Spinal cord (tissue), 10 donors: ENCODE data around the gene NDUFS4. TPM values are rescaled to one million over a fixed set of nuclear protein-coding genes. Genes with fewer than 3 reads are reported as not detected.
A peak's percentile ranks its signal among the peaks of the same experiment; 100 is the strongest.
"Not testable (repeated sequence)": the region's sequence is repeated elsewhere in the genome, so short reads cannot be mapped to it uniquely, and the experiment has no call there.

Source experiments
- DNase-seq, 6 donors: peaks; one replicate each; pipeline versions ENCODE4 v3.0.0 to v3.0.0-alpha.2; 2013 to 2015; ENCODE audit warnings: low spot score in 6 of 6, low read depth in 4 of 6
- H3K27ac ChIP-seq: one replicate; pipeline ENCODE4 v1.5.1; 2013; ENCODE audit warnings: low read depth, low read length, control low read depth
- H3K27me3 ChIP-seq: one replicate; pipeline ENCODE4 v1.6.1; 2013; ENCODE audit warnings: low read length; ENCODE audit not compliant: control insufficient read depth, insufficient read depth
- H3K36me3 ChIP-seq: one replicate; pipeline ENCODE4 v1.6.1; 2013; ENCODE audit warnings: low read length; ENCODE audit not compliant: control insufficient read depth, insufficient read depth
- H3K4me1 ChIP-seq: one replicate; pipeline ENCODE4 v1.6.1; 2013; ENCODE audit warnings: low read length; ENCODE audit not compliant: control insufficient read depth, insufficient read depth
- H3K4me3 ChIP-seq: one replicate; pipeline ENCODE4 v1.5.1; 2013; ENCODE audit warnings: low read depth, low read length, control low read depth
- H3K9me3 ChIP-seq: one replicate; pipeline ENCODE4 v1.6.1; 2013; ENCODE audit warnings: low read length; ENCODE audit not compliant: control insufficient read depth, insufficient read depth
- WGBS: methylation state at CpG from one replicate; pipeline ENCODE4 v1.1.5; 2013; ENCODE audit warnings: missing lambda C conversion rate; ENCODE audit not compliant: insufficient coverage; 5-methylcytosine and 5-hydroxymethylcytosine counted together
- polyA plus RNA-seq, 2 donors: library from polyadenylated mRNA; unstranded; fragments of 120-200 nt; gene quantifications; one replicate each; pipeline ENCODE4 v1.2.1, GENCODE V29; 2013; ENCODE audit not compliant: insufficient read length in 2 of 2
- total RNA-seq, 2 donors: library from RNA; depleted of rRNA in 1 of 2; stranded (reverse); fragments of 120-200 nt in 1 of 2; fragments of >200 nt in 1 of 2; gene quantifications; one replicate each; pipeline versions ENCODE4 v1.2.3 to v1.2.4, GENCODE V29; 2013 to 2014
- donor health status: healthy.

The NDUFS4 gene
- total and polyA plus RNA-seq, 4 donors: 124 to 189 (median 142) TPM

DNA sequence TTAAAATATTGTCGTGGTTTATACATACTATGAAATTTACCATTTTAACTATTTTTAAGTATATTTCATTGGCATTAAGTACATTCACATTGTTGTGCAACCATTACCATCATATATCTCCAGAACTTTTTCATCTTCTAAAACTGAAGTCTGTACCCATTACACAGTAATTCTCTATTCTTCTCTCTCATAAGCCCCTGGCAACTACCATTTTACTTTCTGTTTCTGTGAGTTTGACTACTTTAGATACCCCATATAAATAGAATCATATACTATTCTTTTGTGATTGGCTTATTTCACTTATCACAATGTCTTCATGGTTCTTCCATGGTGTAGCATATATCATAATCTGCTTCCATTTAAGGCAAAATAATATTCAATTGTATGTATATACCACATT, 30.3 kb downstream of the NDUFS4 start:
- DNase-seq: no peak
- H3K4me3 ChIP-seq: no peak overlapping the region
- no peaks in the 10 kb centered on the region for H3K9me3 ChIP-seq
- no peaks in the 10 kb centered on the region for H3K36me3 ChIP-seq
- WGBS: no CpG with 5 or more reads among the region's 1 CpG
- H3K27me3 ChIP-seq: no peaks in the 10 kb centered on the region
- H3K4me1 ChIP-seq: no peaks in the 10 kb centered on the region
- no peak overlapping the region for H3K27ac ChIP-seq

DNA sequence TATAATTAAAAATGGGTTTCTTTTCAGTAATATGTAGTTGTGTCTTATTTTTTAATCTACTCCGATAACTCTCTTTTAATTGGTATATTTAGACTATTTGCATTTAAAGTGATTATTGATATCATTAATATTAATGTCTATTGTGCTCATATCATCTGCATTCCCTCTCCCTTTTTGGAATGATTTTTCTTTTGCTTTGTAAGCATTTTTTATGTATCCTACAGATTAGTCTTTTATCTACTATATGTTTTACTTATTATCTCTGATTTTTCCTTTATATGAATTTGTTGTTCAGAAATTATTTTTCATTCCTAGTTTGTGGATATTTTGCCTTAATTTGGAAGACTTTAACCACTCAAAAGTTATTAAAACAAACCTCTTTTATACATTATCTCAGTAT, 34.0 kb downstream of the NDUFS4 start:
- H3K27me3 ChIP-seq: no peaks in the 10 kb centered on the region
- no peak overlapping the region for H3K4me3 ChIP-seq
- DNase-seq: no peak
- H3K9me3 ChIP-seq: no peaks in the 10 kb centered on the region
- H3K36me3 ChIP-seq: no peaks in the 10 kb centered on the region
- H3K4me1 ChIP-seq: no peaks in the 10 kb centered on the region
- WGBS: no CpG with 5 or more reads among the region's 1 CpG
- no peak overlapping the region for H3K27ac ChIP-seq

DNA sequence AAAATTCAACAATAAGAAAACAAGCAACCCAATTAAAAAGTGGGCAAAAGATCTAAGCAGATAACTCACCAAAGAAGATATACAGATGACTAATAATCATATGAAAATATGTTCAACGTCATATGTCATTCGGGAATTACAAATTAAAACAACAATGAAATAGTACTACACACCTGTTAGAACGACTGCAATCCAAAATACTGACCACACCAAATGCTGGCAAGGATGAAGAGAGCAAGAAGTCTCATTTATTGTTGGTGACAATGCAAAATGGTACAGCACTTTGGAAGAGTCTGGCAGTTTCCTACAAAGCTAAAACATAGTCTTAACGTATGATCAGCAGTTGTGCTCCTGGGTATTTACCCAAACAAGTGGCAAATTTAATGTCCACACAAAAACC, 37.5 kb downstream of the NDUFS4 start:
- H3K9me3 ChIP-seq: no peaks in the 10 kb centered on the region
- H3K27ac ChIP-seq: no peak overlapping the region
- no peak for DNase-seq
- WGBS: no CpG with 5 or more reads among the region's 4 CpGs
- no peaks in the 10 kb centered on the region for H3K27me3 ChIP-seq
- H3K36me3 ChIP-seq: no peaks in the 10 kb centered on the region
- H3K4me3 ChIP-seq: no peak overlapping the region
- H3K4me1 ChIP-seq: no peaks in the 10 kb centered on the region

DNA sequence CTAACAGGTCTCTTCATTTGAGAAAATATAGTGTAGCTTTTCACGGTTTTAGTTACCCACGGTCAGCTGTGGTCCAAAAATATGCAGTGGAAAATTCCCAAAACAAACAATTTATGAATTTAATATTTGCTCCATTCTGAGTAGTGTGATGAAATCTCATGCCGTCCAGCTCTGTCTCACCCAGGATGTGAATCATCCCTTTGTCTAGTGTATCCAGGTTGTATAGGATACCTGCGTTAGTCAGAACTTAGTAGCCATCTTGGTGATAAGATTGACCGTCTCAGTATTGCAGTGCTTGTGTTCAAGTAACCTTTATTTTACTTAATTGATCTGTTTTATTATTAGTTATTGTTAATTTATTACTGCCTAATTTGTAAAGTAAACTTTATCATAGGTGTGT, 41.1 kb downstream of the NDUFS4 start:
- Histone ChIP-seq H3K36me3 (peaks cover 5% of the 10 kb centered on the region), H3K4me1 (no peaks in the 10 kb centered on the region), H3K27me3 (no peaks in the 10 kb centered on the region), H3K27ac (no peak overlapping the region), H3K4me3 (no peak overlapping the region), H3K9me3 (no peaks in the 10 kb centered on the region)
- DNase-seq: no peak
- no CpG with 5 or more reads among the region's 5 CpGs for WGBS

DNA sequence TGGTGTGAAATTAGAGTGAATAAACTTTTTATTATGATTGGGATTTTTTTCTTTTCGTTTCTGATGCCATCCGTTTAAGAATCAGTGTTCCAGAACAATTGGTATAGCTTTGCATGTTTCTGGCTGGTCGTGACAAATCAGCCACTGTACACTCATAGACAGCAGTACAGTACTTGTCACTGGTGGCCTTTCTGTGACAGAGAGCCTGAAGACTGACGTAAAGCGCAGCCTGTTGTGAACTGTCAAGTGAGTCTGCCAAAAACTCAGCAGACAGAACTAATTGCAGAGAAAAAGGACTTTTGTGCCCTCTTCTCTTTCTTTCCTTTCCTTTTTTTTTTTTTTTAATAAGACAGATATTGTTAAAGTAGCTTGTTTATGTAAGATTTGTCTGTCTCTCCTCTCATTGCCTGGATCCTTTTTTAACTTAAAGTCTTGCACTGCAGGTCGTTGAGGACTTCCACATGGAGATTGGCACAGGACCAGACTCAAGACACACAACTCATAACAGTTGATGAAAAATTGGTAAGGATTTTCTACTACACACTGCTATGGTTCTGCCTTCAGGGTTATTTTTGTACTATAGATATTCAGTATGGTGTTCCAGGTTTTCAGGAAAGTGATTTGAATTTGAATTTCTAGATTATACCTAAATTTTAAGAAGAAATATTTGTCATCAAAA, 42.7 kb downstream of the NDUFS4 start:
- Histone ChIP-seq H3K9me3 (no peaks in the 10 kb centered on the region), H3K27ac (peak overlapping the region; percentile 57), H3K27me3 (no peaks in the 10 kb centered on the region), H3K36me3 (peaks cover 5% of the 10 kb centered on the region), H3K4me1 (no peaks in the 10 kb centered on the region), H3K4me3 (no peak overlapping the region)
- WGBS: 40% methylated on average over 3 of the region's 6 CpGs
- peak in 4 of 6 donors; percentile 28 to 73 (median 46) for DNase-seq

DNA sequence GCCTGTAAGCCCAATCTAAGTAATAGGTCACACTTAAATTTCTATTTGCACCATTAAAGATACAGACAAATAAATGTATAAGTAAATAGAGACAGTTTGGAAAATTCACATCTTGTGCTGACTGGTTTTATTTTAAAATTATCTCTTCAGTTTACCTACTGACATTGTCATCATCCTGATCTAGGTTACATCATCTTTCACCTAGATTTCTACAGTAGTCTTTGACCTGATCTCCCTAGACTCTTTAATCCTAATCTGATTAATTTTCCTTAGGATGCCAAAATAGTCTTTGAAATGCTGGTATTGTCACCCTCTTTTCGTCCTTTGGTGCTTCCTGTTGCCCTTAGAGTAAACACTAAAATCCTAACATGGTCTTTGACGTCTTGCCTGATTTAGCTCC, 43.9 kb downstream of the NDUFS4 start:
- WGBS: 86% methylated on average over 2 of the region's 2 CpGs
- DNase-seq: no peak
- H3K27ac ChIP-seq: no peak overlapping the region
- no peaks in the 10 kb centered on the region for H3K27me3 ChIP-seq
- H3K4me3 ChIP-seq: no peak overlapping the region
- H3K36me3 ChIP-seq: peaks cover 5% of the 10 kb centered on the region
- no peaks in the 10 kb centered on the region for H3K9me3 ChIP-seq
- H3K4me1 ChIP-seq: no peaks in the 10 kb centered on the region

DNA sequence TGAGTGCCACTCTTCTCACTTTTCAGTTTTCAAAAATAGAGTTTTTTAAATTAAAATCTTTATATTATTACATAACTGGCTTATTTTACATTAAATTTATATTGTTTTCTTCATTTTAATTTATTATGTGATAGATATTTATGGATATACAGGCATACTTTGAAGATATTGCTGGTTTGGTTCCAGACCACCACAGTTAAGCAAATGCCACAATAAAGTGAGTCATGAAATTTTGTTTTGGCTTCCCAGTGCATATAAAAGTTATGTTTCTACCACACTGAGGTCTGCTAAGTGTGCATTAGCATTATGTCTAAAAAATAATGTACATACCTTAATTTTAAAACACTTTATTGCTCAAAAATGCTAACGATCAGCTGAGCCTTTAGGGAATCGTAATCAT, 47.4 kb downstream of the NDUFS4 start:
- WGBS: no CpG with 5 or more reads among the region's 2 CpGs

DNA sequence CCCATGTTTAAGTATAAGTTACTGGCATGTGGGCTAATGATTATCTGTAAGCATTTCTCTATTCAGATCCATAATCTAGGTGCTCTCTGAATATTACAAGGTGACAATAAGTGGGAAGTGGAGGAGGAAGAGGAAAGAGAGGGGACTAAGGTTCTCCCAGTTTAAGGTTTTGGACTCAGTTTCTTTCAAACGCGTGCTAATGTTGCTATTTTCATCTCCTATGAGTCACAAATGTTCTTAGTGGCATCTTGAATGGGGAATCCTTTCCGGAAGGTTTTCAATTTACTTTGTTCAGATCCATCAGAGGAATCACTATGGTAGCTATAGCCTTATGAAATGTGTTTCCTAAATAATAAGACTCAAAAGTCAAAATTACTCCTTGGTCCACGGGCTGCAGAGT, 48.5 kb downstream of the NDUFS4 start:
- H3K9me3 ChIP-seq, H3K27me3 ChIP-seq, DNase-seq, H3K27ac ChIP-seq, H3K36me3 ChIP-seq, H3K4me3 ChIP-seq, H3K4me1 ChIP-seq: not testable (repeated sequence)
- WGBS: no CpG with 5 or more reads among the region's 4 CpGs

More for the DNA sequence above, 47.4 kb downstream of the NDUFS4 start:
- no peak overlapping the region for H3K4me3 ChIP-seq
- DNase-seq: peak in 1 of 6 donors; percentile 19
- peaks cover 5% of the 10 kb centered on the region for H3K36me3 ChIP-seq
- no peak overlapping the region for H3K27ac ChIP-seq
- no peaks in the 10 kb centered on the region for H3K9me3 ChIP-seq
- H3K27me3 ChIP-seq: no peaks in the 10 kb centered on the region
- H3K4me1 ChIP-seq: no peaks in the 10 kb centered on the region

DNA sequence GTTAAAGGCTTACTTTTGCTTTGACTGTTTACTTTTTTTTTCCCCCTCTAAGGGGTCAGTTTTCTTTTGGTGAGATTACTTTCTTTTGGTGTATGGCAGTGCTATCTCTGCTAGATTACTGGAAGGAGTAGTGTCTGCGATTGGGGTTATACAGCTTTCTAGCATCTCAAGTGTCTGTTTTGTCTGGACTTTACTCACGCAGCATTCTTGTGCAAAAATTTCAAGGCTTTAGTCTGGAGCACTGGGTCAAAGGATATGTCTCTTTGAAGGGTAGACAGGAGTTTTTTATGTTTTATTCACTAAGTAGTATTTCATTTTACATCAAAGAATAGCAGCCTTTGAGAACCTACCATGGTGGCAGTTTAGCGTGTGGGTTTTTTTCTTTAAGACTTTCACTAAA, 52.6 kb downstream of the NDUFS4 start:
- no peak overlapping the region for H3K27ac ChIP-seq
- no peaks in the 10 kb centered on the region for H3K27me3 ChIP-seq
- DNase-seq: no peak
- no peaks in the 10 kb centered on the region for H3K9me3 ChIP-seq
- H3K4me3 ChIP-seq: no peak overlapping the region
- no peaks in the 10 kb centered on the region for H3K4me1 ChIP-seq
- WGBS: 29% methylated on average over 1 of the region's 3 CpGs
- no peaks in the 10 kb centered on the region for H3K36me3 ChIP-seq

DNA sequence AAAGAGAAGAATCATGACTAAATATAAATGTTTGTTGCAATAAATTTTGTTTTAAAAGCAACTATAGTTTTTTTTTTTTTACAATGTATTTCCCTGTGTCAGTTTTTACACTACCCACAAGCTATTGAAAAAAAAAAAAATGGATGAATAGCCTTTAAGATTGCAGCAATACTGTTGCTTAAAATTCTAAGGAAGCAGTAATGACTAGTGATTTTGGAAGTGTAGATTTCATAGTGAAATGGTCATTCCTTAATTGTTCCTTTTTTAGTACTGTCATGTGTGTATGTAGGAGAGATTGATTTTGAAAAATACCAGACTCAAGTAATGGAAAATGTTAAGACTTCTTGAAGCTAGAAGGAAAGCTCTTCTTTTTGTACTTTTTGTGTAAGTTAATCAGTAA, 53.1 kb downstream of the NDUFS4 start:
- H3K4me3 ChIP-seq: no peak overlapping the region
- no peaks in the 10 kb centered on the region for H3K27me3 ChIP-seq
- H3K36me3 ChIP-seq: no peaks in the 10 kb centered on the region
- no peak overlapping the region for H3K27ac ChIP-seq
- no peak for DNase-seq
- H3K4me1 ChIP-seq: no peaks in the 10 kb centered on the region
- no peaks in the 10 kb centered on the region for H3K9me3 ChIP-seq
